Activated CD4-positive, CD25-positive, alpha-beta regulatory T cell treated with anti-CD3 and anti-CD28 coated beads, Interleukin-2, amount 50 U/mL, for 24 hours (primary cell): ENCODE results near the gene RASL10B.
"Not testable (repeated sequence)": the region's sequence is repeated elsewhere in the genome, so short reads cannot be mapped to it uniquely, and the experiment has no call there.

Experiments used
- ATAC-seq, 2 donors: fragments of 150-1000 bp; cut with Tn5 transposase; one replicate each; pipeline ENCODE4 v1.10.0; 2021; ENCODE audit warnings: mild to moderate bottlenecking in 1 of 2, moderate library complexity in 1 of 2

The RASL10B gene

GRCh38 chr17:35743626-35744328, 12.3 kb downstream of the RASL10B start:
- no peak for ATAC-seq

DNA sequence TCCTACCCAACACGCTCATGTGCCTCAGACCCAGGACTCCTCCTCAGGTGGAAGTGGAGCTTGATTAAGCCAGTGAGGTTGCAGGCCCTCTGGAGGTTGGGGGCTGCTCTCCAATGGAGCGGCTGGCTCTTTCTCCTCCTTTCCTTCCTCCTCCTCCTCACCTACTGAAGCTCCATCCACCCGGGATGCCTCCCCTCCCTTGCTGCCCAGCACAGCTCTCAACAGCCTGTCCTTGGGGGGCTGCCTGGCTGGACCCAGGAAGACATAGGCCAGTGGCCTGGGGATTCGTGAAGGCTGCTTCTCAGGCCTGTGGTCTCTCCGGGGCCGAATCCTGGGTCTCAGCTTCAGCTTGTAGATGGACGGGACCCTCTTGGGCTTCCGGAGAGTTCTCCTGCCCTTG, 13.4 kb downstream of the RASL10B start:
- no peak for ATAC-seq

- no peak for ATAC-seq
Measured at GRCh38 chr17:35745246-35745645, 13.8 kb downstream of the RASL10B start.

- no peak for ATAC-seq
Measured at GRCh38 chr17:35745749-35746320, 14.4 kb downstream of the RASL10B start.

GRCh38 chr17:35747540-35748017, 16.1 kb downstream of the RASL10B start:
- ATAC-seq, result peak; percentile 83 to 86

DNA sequence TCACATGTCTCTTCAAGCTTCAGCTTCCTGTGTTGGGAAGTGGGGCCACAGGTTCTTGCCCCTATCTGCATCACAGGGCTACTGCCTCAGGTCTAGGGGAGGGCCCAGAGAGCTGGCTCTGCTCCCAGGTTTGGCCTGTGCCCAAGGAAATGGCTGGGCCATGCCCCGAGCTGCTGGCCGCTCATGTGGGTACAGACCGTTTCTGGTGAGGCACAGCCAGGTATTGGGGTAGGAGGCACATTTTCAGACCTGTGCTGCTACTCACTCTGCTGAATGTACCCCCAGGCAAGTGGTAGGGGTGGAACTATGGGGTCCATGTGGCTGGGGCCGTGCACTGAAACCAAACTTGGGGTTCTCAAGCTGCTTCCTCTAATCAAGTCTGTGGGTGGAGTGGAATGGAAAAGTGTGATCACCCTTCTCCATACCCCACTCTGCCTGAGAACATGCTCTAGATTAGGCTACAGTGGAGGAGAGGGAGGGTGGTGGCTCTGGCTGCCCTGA, 17.0 kb downstream of the RASL10B start:
- no peak for ATAC-seq

DNA sequence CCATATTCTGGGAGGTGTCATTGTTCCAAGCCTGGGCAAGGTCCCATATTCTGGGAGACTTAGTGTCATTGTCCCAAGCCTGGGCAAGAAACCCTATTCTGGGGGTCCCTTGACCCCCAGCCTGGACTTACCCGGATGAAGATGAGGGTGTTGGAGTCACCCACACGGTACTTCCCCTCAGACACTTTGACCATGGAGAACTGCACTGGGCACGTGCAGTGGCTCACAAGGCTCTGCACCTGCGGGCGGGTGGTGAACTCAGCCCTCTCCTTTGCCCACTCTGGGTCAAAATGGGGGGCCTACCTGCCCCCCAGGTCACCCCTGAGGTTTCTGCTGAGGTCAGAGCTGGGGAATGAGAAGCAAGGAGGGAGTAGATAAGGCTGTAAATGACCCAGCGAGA, 17.5 kb downstream of the RASL10B start:
- no peak for ATAC-seq

- no peak for ATAC-seq
Measured at GRCh38 chr17:35749560-35750412, 18.3 kb downstream of the RASL10B start.

DNA sequence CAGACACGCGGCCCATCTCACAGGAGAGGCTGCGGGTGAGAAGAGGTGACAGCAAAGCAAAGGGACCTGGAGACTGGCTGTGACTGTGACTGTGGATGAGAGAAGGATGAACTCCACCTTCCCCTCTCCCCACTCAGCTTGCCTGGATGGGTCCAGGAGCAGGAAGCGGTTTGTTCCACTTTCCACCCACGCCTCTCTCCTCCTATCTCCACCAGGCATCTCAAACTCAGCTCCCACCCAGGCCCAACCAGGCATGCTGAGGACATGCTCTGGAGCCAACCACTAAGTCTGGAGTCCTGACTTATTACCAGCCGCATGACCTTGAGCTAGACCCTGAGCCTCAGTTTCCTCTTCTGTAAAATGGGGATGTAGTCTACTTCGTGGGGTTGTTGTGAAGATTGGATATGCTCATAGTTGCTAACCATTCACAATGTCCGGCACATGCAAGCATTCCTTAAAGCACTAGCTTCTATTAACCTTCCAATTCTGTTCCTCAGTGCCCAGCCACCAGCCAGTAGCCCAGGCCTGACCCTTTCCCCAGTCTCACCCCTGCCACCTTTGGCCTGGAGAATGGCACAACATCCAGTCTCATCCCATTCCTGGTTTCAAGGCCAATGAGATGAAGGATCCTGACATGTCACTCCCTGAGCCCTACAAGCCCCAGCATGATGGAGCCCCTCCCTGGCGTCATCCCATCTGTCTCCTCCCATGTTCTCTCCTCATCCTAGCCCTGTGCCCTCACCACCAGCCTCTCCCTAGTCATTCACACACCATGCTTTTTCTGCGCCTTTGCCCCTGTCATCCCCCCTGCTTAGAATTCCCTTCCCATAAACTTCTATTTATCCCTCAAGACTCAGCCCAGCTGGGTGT, 19.3 kb downstream of the RASL10B start:
- no peak for ATAC-seq

DNA sequence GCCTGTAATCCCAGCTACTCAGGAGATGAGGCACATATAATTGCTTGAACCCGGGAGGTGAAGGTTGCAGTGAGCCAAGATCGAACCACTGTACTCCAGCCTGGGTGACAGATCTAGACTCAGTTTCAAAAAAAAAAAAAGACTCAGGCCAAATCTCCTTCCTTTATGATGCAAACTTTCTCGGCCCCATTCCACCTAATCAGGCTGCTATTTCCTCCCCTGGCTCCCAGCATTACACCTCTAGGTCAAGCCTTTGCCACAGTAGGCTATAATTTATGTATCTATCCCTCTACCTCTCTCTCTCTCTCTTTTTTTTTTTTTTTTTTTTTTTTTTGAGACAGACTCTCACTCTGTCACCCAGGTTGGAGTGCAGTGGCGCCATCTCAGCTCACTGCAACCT, 20.1 kb downstream of the RASL10B start:
- ATAC-seq, result not testable (repeated sequence)

- no peak for ATAC-seq
Measured at GRCh38 chr17:35752471-35752870, 21.0 kb downstream of the RASL10B start.

GRCh38 chr17:35752945-35753764, 21.7 kb downstream of the RASL10B start, which contains the start of gene GAS2L2:
Gene GAS2L2, minus strand, starts transcription at chr17:35753239. Its CDS starts 389 bp downstream, at chr17:35752850.
- no peak for ATAC-seq

DNA sequence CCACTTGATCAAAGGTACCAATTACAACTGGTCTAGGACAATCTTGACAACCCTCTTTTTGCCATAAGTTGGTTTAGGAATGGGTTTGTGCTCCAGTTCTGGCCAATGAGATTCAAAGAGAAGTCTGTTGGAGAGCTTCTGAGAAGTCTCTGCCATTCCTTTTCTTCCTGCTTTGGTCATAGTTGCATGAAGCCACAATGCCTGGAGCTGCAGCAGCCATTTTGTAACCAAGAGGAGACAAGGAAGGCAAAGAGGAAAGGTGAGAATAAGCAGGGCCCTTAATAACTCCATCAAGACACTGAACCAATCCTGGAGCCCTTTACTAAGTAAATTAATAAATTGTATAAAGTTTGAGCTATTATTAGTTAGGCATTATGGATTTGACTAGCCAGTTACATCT, 25.8 kb downstream of the RASL10B start:
- no peak for ATAC-seq

DNA sequence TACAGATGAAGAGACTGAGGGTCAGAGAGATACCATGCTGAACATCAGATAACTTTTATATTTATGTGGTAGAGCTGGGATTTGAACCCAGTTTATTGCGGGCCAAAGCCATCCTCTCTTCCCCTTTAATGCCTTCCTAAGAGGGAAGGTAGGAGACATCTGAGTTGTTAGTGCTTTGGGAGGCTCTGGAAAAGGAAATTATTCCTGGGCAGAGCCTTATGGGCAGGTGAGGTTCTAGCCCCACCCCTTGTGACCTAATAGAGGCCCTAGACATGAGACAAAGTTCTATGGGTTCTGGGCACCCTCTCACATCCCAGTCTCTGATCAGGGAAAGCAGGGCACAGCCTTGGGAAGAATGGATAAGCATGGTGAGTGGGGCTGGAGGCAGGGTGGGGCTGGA, 29.1 kb downstream of the RASL10B start, which contains the start of gene C17orf50:
TSS of gene C17orf50 (plus strand) at position 301 of the 400 bp plus-strand sequence. CDS start at position 356, 55 bp downstream.
- ATAC-seq, result no peak

- no peak for ATAC-seq
Measured at GRCh38 chr17:35761601-35762000, 30.2 kb downstream of the RASL10B start.

DNA sequence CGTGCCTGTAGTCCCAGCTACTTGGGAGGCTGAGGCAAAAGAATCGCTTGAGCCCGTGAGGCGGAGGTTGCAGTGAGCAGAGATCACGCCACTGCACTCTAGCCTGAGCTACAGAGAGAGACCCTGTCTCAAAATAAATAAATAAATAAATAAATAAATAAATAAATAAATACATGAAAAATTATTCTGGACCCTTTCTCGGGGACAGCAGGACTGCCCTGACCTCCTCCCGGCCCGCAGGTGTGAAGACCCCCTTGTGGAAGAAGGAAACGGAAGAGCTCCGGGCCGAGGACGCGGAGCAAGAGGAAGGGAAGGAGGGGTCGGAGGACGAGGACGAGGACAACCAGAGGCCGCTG, 32.3 kb downstream of the RASL10B start:
- ATAC-seq, result no peak

DNA sequence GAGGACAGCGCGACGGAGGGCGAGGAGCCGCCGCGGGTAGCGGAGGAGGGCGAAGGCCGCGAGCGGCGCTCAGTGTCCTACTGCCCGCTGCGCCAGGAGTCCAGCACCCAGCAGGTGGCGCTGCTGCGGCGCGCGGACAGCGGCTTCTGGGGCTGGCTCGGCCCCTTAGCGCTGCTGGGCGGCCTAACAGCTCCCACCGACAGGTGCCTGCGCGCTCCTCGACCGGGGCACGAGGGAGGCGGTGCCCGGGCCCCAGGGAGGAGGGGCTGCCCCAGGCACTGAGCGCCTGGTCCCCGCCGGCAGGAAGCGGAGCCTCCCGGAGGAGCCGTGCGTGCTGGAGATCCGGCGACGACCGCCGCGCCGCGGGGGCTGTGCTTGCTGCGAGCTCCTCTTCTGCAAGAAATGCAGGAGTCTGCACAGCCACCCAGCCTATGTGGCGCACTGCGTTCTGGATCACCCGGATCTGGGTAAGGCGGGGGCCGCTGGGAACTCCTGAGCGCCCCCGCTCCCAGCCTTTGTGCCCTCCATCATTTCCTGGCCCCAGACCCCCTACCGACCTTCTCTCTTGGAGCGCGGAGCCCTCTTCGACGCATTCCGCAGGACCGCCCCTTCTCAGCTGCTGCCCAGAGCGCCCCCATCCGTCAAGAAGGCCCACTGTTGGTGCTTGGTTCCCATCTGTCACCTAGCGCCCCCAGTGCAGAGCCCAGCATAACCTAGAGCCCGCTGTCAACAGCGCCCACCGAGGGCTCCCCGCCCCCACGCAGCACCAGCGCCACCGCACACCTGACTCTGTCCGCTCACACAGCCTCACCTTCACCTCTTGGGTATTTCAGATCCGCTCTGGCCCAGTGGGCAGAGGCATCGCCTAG, 32.9 kb downstream of the RASL10B start:
- ATAC-seq, result peak; percentile 96

GRCh38 chr17:35765086-35765710, 33.8 kb downstream of the RASL10B start:
- ATAC-seq, result no peak

GRCh38 chr17:35765756-35766488, 34.5 kb downstream of the RASL10B start:
- ATAC-seq, result no peak
